Heart left ventricle (tissue), 13 donors: ENCODE measurements around the gene DOCK1.

Experiments used
- POLR2A ChIP-seq, 2 donors: fragments of 450-650 bp; IDR thresholded peaks; one replicate each; pipeline ENCODE4 v1.6.1; 2017; ENCODE audit warnings: antibody characterized with exemption in 2 of 2, mild to moderate bottlenecking in 2 of 2, moderate library complexity in 2 of 2
- TF ChIP-seq, protein P1 (sequence below), 12 donors: fragments of 200-600 bp; sonication (generic) in 4 of 12; IDR thresholded peaks; one replicate each; pipeline versions ENCODE4 v1.5.0 to v1.8.0; 2018 to 2022; ENCODE audit warnings: antibody characterized with exemption in 12 of 12, mild to moderate bottlenecking in 5 of 12
- donor health status: ischemic (EF 13 %, LVEDD 7.1; RV severe dilation, severe dysfunction).
- donor health status: DM: no; HTN: yes; CAD: no.
- donor health status: DM: no; HTN: no; CAD: no.
- donor health status: ischemic (EF 25% LVEDD 6.9; RV normal size, moderate dysfunction).
- donor health status: ischemic (EF 25% LVEDD 5.7; RV mildly dilated, moderate dysfunction).
- donor health status: ischemic (EF 35%, LVEDD 5.7; RV mildly dilated, moderate dysfunction).
- donor health status: nonischemic (EF 11% LVEDD 7.7; RV severe dilation, severe dysfunction).
- donor health status: DM: yes; HTN: yes; CAD: no.
- donor health status: PGD.
- donor health status: ischemic (EF 29% LVEDD 5.4; RV normal size, mild dysfunction).
- donor health status: nonischemic (EF 23%, LVEDD 6.1; RV moderate dilation, normal function).

DNA sequence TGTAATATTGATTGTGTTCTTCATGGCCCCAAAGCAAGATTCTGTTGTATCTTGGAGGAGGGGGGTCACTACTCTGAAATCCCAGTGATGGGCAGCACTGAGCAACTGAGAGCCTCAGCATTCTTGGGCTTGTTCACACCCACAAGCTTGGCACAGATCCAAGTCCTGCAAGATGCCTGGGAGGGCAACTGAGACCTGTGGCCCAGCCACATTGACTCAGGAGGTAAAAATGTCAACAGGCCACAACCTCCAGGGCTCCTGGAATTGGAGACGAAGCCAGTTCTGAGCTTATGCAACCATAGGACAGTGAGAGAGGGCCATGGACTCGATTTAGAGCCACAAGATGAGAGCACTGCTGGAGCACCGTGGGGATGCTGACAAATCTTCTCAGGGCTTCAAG, 3.1 kb upstream of the DOCK1 start:
- TF ChIP-seq, protein P1, sequence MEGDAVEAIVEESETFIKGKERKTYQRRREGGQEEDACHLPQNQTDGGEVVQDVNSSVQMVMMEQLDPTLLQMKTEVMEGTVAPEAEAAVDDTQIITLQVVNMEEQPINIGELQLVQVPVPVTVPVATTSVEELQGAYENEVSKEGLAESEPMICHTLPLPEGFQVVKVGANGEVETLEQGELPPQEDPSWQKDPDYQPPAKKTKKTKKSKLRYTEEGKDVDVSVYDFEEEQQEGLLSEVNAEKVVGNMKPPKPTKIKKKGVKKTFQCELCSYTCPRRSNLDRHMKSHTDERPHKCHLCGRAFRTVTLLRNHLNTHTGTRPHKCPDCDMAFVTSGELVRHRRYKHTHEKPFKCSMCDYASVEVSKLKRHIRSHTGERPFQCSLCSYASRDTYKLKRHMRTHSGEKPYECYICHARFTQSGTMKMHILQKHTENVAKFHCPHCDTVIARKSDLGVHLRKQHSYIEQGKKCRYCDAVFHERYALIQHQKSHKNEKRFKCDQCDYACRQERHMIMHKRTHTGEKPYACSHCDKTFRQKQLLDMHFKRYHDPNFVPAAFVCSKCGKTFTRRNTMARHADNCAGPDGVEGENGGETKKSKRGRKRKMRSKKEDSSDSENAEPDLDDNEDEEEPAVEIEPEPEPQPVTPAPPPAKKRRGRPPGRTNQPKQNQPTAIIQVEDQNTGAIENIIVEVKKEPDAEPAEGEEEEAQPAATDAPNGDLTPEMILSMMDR (IDR thresholded peaks at IDR 0.05), result no peak
- TF ChIP-seq POLR2A (IDR thresholded peaks at IDR 0.05), result no peak
